ENCODE data around the gene SLC35F3.

GRCh38 chr1:234000557-234001041 is 96.1 kb downstream of the SLC35F3 start:
- TF ChIP-seq POLR2A (IDR thresholded peaks at IDR 0.05) (no peak), CTCF (IDR thresholded peaks at IDR 0.05) (no peak), POLR2AphosphoS5 (IDR thresholded peaks at IDR 0.05; ENCODE audit: insufficient read depth in 1 of 2, low read depth in 1 of 2) (no peak)
